ENCODE measurements around the gene EXOG. TPM values are rescaled to one million over a fixed set of nuclear protein-coding genes. Genes with fewer than 3 reads are reported as not detected.

EXOG gene, protein sequence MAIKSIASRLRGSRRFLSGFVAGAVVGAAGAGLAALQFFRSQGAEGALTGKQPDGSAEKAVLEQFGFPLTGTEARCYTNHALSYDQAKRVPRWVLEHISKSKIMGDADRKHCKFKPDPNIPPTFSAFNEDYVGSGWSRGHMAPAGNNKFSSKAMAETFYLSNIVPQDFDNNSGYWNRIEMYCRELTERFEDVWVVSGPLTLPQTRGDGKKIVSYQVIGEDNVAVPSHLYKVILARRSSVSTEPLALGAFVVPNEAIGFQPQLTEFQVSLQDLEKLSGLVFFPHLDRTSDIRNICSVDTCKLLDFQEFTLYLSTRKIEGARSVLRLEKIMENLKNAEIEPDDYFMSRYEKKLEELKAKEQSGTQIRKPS
- polyA plus RNA-seq (ENCODE audit: insufficient read length in 3 of 3), result 10 to 100 TPM; 11.4 to 16.0 (median 11.5) TPM

DNA sequence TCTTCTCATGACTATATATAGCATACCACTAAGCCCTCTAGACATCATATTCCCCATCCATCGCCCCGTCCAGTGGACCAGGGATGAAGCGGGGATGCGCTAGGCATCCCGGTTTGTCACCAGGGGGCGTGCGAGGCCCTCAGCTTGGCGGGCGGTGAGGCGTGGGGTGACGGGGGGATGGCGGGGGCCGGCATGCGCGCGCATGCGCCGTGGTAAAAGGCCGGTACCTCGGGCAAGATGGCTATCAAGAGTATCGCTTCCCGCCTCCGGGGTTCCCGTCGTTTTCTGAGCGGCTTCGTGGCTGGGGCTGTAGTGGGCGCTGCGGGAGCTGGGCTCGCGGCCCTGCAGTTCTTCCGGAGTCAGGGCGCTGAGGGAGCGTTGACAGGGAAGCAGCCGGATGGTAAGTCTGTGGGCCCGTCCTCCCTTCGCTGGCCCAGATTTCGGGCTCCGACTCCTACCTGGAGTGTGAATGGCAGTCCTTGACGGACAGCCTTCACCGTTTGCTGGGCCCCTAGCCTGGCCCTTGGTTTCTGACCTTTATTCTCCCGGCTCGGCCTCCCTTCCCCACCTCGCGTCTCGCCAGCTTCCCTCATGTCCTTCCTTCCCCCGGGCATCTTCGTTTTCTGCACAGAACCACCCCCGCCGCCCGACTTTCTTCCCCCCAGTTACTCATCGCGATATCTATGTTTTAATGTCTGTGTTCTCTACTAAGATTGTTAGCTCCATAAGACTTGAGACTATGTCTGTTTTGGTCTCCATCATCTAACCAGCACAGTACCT, at the start of gene EXOG:
TSS of gene EXOG (plus strand) at position 210 of the 780 bp plus-strand sequence. CDS start at position 238, 28 bp downstream.
- DNase-seq (ENCODE audit: low read depth in 3 of 3, low spot score in 2 of 3), result peak; percentile 76 to 81 (median 80)

DNA sequence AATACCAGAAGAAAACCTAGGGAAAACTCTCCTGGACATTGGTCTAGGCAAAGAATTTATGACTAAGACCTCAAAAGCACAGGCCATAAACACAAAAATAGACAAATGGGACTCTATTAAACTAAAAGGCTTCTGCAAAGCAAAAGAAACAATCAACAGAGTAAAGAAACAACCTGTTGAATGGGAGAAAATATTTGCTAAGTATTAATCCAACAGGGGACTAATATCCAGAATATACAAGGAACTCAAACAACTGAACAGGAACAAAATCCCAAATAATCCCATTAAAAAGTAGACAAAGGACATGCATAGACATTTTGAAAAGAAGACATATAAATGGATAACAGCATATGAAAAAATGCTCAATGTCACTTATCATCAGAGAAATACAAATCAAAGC, 49.3 kb upstream of the EXOG start:
- no peak for DNase-seq (ENCODE audit: low read depth in 3 of 3, low spot score in 2 of 3)

DNA sequence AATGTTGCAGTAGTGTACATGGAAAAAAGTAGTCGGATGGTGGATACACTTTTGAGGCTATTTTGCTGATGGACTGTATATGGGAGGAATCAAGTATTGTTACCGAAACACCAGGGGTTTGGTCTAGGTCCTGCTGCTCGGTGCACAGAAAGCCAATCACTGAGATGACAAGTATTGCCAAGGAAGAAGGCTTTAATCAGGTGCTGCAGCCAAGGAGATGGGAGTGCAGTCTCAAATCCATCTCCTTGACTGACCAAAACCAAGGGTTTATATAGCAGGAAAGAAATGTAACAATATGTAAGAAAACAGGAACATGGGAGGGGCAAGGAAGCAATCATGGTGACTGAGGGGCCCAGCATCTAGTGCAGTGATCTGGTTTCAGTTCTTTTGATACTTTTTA, 45.3 kb upstream of the EXOG start:
- DNase-seq (ENCODE audit: low read depth in 3 of 3, low spot score in 2 of 3), result no peak

DNA sequence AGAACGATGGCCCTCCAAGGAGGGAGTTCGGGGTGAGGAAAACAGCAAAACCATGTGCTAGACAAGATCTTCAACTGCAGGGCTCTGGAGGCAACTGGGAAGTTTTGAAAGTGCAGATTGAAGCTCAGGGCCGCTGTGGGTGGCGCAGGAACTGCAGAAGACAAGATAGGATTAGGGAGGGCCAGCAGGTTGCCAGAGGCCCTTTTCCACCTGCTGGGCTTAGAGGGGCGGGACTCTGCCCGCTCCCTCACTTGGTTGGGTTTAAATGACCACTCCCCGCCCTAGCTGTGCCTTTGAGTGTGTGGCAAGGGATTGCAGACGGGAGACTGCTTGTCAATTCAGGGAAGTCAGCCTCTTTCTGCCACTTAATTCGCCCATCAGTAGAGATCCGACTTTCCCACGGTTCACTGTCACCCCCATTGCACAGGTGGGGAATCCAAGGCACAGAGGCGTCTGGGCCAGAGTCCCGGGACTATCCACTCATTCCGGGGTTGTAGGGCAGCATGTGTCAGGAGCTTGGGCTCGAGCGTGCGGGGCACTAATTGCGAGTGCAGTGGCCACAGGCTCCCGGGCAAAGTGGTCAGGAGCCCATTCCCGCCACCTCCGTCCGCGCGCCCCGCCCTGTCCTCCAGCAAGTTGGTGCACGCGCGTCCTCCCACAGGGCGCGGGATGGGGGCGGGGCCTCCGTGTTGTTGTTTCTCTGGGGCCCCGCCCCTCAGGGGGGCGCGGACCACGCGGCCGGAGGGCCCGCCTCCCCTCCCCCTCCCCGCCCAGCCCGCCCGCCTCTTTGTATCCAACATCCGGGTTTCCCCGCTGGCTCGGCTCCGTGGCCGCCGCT, 42.8 kb upstream of the EXOG start, which contains the start of gene ACVR2B:
TSS of gene ACVR2B (plus strand) at position 816 of the 838 bp plus-strand sequence. CDS start 433 bp downstream, outside the sequence.
- peak in 2 of 3 donors; percentile 45 to 72 for DNase-seq (ENCODE audit: low read depth in 3 of 3, low spot score in 2 of 3)

DNA sequence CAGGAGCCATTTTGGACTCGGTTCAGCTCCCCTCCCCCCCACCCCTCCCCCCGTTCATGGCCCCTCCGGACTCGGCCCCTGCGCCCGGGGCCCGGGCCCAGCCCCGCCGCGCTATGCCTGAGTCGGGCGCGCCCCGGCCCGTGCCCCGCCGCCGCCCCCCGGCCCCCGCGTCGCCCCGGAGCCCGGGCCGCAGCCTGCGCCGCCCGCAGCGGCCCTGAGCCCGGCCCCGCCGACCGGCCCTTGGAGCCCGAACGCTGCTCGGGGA, 42.3 kb upstream of the EXOG start:
- DNase-seq (ENCODE audit: low read depth in 3 of 3, low spot score in 2 of 3), result no peak

DNA sequence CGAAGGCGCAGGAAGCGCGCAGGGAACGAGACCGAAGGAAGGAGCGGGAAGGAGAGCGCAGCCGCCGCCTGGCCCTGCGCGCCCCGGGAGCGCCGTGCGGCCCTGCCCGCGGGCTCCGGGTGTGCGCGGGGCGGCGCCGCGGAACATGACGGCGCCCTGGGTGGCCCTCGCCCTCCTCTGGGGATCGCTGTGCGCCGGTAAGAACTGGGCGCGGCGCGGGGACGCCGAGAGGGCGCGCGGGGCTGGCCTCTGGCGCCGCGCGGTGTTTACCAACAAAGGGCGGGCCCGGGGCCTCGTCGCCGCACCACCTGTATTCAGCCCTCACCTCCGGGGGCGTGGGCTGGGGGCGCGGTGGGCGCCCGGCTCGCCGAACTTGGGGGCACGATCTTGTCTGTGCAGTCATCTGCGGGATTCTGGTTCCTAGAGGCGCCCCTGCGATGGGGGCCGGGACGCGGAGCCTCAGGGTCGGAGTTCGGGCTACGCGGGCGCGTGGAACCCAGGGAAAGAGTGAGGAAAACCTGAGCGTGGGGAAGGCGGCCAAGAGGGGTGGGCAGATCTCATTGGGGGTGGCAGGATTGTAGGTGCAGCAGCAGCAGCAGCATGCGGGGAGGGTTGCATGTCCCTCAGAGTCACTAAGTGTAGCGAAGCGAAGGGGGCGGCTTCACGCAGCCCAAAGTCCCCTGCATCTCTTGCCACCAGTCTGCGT, 41.8 kb upstream of the EXOG start:
- DNase-seq (ENCODE audit: low read depth in 3 of 3, low spot score in 2 of 3), result no peak

DNA sequence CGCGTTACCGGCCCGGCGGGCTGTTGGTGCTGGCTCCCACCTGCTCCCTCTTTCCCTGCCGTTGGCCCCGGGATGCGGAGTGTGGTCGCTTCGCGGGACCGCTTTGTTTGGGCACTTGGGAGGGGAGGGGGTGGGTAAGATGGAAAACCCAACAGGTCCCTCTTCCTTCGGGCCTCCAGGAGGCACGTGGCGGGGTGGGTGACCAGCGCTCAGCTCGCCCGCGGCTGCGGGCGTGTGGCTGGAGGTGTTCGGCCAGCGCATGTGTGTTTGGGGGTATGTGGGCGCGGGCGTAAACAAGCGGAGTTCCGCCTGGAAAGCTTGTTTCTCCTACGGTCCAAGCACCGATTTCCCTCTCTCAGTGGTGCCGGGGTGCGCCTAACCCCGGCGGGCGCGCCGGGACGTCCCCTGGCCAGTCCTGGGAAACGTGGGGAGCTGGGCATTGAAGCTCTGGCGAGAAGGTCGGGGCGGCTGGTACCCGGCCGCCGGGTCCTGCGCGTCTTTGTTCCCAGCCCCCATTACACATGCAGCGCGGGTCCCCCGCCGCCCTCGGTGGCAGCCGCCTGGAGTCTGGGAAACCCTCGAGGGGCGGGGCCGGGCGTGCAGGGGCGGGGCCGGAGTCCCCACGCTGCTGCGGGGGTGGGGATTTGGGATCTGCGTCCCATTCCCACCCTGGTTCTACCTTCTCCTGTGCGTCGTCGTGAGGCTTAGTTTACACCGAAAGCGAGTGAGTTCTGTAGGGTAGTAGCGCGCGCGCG, 41.1 kb upstream of the EXOG start:
- DNase-seq (ENCODE audit: low read depth in 3 of 3, low spot score in 2 of 3), result peak in 1 of 3 donors; percentile 72

DNA sequence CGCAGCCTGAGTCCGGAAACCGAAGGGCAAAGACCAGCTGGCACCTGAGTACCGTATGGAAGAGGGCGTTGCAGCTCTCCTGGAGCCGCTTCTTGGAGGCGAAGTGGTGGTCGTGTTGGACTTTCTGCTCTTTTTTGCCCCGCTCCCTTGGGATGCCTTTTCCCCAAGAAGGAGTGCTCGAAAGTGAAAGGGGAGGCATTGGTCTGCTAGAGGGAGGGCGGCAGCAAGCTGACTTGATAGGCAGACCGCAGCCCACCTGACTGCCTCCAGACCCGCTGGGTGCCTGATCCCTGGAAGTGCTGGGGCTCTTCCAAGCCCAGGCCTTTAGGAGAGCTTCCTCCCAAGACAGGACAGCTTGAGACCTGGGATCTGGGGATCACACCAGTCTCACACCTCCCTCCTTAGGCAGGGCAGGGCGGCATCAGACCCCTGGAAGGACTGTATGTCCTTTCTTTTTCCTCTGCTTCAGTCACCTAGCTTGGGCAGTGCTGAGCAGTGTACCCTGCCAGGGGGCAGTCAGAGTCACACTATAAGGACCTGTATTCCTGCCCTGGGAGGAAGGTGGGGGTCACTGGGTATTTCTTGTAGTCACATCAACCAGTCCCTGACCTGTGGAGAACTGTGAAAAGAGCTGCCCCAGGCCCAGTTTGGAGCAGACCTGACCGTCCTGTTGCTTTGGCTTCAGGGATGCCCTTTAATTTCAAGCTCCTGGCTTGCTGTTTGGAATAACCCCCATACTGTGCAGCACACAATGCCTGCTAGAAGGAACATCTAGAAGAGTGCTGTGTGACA, 40.3 kb upstream of the EXOG start:
- DNase-seq (ENCODE audit: low read depth in 3 of 3, low spot score in 2 of 3), result no peak

DNA sequence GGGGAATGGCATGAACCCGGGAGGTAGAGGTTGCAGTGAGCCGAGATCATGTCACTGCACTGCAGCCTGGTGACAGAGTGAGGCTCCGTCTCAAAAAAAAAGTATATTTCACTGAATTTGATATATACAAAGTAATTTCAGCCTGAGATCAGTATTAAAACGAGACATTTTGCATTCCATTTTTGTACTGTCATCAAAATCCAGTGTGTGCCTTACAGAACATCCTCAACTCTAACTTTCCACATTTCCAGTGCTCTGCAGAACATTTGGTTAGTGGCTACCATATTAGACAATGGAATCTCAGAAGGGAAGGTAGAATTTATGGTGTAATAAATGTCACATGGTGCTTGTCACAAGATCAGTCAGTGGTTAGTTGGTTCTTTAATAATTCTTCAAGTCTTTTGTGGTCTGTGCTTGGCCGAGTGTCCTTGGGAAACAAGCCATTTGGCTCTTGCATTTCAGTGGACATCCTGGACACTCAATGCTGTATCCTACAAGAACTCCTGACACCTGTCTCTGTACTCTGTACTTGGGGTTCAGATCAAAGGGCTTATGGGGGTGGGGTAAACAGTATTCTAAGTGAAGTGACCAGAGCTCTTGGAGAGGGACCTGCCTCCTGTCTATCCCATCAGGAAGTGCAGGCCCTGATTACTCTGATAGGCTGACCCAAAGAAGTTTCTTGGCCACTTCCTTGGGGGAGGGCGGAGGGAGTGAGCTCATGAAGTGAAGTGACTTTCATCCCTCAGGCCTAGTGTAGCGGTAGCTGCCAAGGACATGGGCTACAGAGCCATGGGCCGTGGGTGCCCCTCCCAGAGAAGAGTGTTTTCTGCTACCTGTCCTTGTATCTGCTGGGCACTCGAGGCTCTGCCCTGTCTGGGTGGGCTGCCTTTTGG, 38.8 kb upstream of the EXOG start:
- no peak for DNase-seq (ENCODE audit: low read depth in 3 of 3, low spot score in 2 of 3)

DNA sequence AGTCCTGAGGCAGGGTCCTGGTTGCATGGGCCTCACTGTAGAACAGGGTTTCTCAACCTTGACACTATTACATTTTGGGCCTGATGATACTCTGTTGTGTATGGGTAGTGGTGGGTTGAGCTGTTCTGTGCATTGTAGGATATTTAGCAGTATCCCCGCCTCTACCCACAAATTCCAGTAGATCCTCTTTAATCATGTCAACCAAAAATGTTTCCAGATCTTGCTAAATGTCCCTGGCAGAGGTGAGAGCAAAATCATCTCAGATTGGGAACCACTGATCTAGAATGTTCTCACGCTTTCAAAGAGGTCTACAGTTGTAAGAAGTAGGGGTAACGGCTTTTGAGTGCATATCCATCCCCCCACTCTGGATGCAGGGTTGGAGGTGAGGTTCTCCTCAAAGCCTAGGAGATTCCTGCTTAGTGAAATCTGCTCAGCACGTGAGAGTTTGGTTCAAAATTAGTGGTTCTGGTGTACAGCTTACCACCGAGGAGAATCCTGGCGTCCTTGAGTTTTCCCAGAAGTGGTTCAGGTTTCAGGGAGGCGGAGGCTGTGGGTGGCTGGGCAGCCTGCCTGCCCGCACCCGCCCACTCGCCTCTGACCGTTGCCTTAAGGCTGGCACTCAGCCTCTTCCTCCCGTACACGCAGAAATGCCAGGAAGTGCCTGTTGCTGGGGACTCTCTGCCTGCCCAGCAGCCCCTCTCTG, 37.2 kb upstream of the EXOG start:
- DNase-seq (ENCODE audit: low read depth in 3 of 3, low spot score in 2 of 3), result peak in 1 of 3 donors; percentile 36

DNA sequence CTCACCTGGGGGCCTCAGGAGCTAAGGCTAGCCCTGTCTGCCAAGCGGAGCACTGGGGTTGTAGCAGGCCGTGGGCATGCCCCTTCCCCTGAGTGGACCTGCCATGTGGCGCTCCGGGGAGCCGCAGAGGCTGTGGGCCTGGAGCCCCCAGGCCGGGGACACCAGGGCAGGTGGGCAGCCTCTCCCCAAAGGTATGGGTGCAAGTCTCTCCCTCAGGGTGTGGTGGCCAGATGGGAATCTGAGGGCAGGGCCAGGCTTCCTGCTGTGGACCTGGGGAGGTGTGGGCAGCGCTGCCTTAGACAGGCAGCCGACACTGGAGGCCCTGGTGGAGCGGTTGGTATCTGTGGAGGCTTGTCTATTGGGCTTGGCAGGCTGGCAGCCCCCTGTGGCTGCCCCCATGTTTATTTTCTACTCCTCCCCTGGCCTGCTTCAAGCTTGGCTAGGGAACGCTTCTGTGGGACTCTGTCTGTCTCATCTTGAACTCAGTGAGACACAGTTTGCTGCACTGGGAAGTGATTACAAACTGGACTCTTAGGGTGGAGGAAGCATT, 36.6 kb upstream of the EXOG start:
- no peak for DNase-seq (ENCODE audit: low read depth in 3 of 3, low spot score in 2 of 3)

DNA sequence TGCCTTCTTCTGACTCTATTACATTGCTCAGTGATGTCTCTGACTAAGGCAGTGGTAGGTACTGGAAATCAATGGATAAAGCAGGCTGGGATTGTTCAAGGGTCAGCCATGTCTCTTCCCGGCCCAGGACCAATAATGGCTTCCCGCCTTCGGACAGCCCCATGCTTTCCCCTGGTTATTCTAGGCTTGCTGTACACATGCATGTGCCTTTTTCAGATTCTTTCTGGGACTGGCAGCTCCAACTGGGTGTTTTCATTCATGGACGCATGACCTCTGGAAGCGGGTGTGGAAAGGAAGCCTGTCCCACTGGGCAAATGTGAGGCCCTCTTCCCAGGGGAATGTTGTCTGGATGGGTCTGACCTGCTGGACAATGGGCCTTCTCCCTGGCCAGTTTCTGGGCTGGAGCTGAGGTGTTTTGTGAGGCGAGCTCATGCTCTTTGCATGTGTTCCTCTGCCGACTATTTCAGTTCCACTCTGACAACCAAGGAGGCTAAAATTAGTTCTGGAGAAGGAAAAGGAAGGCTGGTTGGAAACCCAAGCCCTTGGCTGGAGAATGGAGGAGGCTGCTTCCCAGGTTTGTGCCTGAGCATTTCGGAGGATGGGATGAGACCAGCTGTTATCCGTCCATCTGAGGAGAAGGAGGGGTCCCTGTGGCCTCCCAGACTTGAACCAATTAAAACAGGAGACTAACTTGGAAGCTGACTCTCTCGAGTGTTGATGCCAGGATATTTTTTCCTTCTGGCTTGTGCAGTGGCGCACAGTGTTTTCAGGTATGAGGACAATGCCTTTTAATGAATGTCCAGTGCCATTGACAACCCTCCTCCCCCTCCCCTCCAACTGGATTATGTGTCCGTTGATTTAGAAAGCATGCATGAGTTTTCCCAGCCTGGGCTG, 35.5 kb upstream of the EXOG start:
- no peak for DNase-seq (ENCODE audit: low read depth in 3 of 3, low spot score in 2 of 3)

DNA sequence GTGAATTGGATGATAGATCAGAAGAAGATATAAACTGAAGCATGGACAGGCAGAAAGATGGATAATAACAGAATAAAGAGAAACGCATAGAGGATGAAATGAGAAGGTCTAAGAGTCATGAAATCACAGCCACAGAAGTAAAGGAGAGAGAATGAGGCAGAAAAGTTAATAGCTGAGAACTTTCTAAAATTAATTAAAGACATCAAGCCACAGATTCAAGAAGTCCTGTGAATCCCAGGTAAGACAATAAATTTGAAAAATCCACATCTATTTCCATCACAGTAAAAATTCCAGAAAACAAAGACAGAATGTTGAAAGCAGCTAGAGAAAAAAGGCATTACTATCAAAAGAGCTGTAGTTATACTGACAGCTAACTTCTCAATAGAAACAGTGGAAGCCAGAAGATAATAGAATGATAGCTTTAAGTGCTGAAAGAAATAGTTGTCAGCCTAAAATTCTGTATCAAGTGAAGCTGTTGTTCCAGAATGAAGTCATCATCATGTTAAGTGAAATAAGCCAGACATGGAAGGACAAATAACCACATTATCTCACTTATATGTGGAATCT, 30.5 kb upstream of the EXOG start:
- no peak for DNase-seq (ENCODE audit: low read depth in 3 of 3, low spot score in 2 of 3)

DNA sequence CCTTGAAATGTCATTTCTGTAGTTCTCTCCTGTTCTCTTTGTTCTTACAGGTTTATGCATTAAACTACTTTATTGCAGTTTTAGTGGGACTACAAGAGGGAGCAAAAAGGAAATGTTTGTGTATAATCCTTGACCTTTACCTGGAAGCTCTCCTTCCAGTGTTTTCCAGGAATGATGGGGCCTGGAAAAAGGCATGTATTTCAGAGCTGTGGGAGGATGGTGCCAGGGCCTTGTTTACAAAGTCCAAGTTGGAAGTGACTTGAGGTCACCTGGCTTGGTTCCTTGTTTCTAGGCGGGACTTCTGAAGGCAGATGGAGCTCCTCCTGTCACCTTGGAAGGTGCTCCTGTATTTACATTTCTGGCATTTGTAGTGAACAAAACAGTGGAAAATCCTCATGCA, 27.4 kb upstream of the EXOG start:
- no peak for DNase-seq (ENCODE audit: low read depth in 3 of 3, low spot score in 2 of 3)

DNA sequence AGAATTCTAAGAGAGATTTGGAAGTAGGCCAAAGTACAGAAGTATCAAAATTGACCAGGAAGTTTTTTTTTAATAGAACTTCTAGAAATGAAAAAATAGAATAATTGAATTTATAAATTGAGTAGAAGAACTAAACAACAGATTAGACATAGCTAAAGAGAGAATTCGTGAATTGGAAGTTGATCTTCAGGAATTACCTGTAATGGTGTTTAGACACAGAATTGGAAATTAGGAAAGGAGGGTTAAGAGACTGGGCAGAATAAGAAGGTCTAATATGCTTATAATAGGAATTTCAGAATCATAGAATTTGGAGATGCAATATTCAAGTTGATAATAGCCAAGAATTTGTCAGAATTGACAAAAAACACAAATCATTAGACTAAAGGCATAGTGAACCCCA, 26.3 kb upstream of the EXOG start:
- no peak for DNase-seq (ENCODE audit: low read depth in 3 of 3, low spot score in 2 of 3)

All from right renal cortex interstitium (tissue), 3 donors.